Measurements from ENCODE around the gene KRTAP9-3.

GRCh38 chr17:41190328-41190727, 41.9 kb upstream of the KRTAP9-3 start:
- TF ChIP-seq CTCF (IDR thresholded peaks at IDR 0.05) (no peak), POLR2AphosphoS5 (IDR thresholded peaks at IDR 0.05) (no peak)
